ENCODE data around the gene SENP2. TPM values are rescaled to one million over a fixed set of nuclear protein-coding genes. Genes with fewer than 3 reads are reported as not detected.

SENP2 gene
- total RNA-seq, 2 experiments from 2014 or later, result 61.1 to 61.2 TPM

DNA sequence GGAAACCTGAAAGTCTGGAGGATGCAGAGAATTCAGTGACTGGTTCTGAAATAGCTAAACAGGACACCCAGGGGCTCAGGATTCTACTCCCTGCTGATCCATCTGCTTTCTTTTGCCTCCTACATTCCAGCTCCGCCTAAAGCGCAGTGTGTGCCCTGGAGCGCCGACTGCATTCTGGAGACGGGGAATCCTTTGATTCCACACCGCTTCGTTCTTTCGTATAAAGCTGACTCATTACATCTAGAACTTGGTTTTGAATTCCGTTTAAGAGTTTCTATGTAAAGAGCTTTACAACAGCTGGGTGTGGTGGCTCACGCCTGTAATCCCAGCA lies 61.8 kb downstream of the SENP2 start:
- no peak overlapping the region for H3K4me3 ChIP-seq (ENCODE audit: low read length)
- H3K27me3 ChIP-seq (ENCODE audit: control insufficient read depth in 1 of 2, insufficient read depth in 2 of 2, low read length in 2 of 2), result no peaks in the 10 kb centered on the region
- no peak for DNase-seq
- H3K36me3 ChIP-seq (ENCODE audit: insufficient read depth, low read length), result no peaks in the 10 kb centered on the region
- Mint-ChIP-seq H3K27me3 (peaks cover 14% of the 10 kb centered on the region), H3K4me1 (ENCODE audit: low read depth) (no peaks in the 10 kb centered on the region), H3K27ac (no peak overlapping the region), H3K36me3 (ENCODE audit: low read depth) (no peaks in the 10 kb centered on the region), H3K9me3 (no peaks in the 10 kb centered on the region), H3K4me3 (no peak overlapping the region)
- no peaks in the 10 kb centered on the region for H3K4me1 ChIP-seq (ENCODE audit: insufficient read depth, low read length)
- intact Hi-C loops (cut with DNase I, micrococcal nuclease), result no loop called here
- no peak for ATAC-seq (ENCODE audit: poor library complexity)
- CTCF ChIA-PET, result no interaction called here
- no peak overlapping the region for H3K27ac ChIP-seq (ENCODE audit: low read depth in 1 of 2, low read length in 2 of 2)
- POLR2A ChIA-PET, result no interaction called here
- TF ChIP-seq, protein P1, sequence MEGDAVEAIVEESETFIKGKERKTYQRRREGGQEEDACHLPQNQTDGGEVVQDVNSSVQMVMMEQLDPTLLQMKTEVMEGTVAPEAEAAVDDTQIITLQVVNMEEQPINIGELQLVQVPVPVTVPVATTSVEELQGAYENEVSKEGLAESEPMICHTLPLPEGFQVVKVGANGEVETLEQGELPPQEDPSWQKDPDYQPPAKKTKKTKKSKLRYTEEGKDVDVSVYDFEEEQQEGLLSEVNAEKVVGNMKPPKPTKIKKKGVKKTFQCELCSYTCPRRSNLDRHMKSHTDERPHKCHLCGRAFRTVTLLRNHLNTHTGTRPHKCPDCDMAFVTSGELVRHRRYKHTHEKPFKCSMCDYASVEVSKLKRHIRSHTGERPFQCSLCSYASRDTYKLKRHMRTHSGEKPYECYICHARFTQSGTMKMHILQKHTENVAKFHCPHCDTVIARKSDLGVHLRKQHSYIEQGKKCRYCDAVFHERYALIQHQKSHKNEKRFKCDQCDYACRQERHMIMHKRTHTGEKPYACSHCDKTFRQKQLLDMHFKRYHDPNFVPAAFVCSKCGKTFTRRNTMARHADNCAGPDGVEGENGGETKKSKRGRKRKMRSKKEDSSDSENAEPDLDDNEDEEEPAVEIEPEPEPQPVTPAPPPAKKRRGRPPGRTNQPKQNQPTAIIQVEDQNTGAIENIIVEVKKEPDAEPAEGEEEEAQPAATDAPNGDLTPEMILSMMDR (IDR thresholded peaks at IDR 0.05), result no peak
- no peaks in the 10 kb centered on the region for H3K9me3 ChIP-seq (ENCODE audit: control insufficient read depth in 1 of 2, insufficient read depth in 1 of 2, low read length in 2 of 2)

DNA sequence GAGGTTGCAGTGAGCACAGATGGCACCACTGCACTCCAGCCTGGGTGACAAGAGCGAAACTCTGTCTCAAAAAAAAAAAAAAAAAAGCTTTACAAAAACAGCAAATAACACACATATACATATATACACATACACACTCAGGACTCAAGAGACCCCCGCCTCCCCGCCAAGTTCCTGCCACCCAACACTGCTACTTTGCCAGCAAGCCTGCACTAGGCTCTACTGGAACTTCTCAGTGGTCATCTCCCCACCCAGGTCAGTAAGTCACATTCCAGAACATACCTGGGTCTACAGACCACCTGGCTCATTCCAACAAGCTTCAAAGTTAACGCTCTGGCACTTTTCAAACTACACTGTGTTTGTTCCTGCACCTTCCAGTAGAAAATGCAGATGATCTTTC lies 62.3 kb downstream of the SENP2 start:
- no peak overlapping the region for H3K27ac ChIP-seq (ENCODE audit: low read depth in 1 of 2, low read length in 2 of 2)
- H3K27ac Mint-ChIP-seq, result no peak overlapping the region
- peaks cover 14% of the 10 kb centered on the region for H3K27me3 Mint-ChIP-seq
- ChIA-PET CTCF (no interaction called here), POLR2A (no interaction called here)
- H3K27me3 ChIP-seq (ENCODE audit: control insufficient read depth in 1 of 2, insufficient read depth in 2 of 2, low read length in 2 of 2), result no peaks in the 10 kb centered on the region
- H3K9me3 ChIP-seq (ENCODE audit: control insufficient read depth in 1 of 2, insufficient read depth in 1 of 2, low read length in 2 of 2), result no peaks in the 10 kb centered on the region
- no peak for ATAC-seq (ENCODE audit: poor library complexity)
- no peaks in the 10 kb centered on the region for H3K4me1 Mint-ChIP-seq (ENCODE audit: low read depth)
- intact Hi-C loops (cut with DNase I, micrococcal nuclease), result no loop called here
- no peak overlapping the region for H3K4me3 ChIP-seq (ENCODE audit: low read length)
- TF ChIP-seq, protein P1 (IDR thresholded peaks at IDR 0.05), result no peak
- H3K9me3 Mint-ChIP-seq, result no peaks in the 10 kb centered on the region
- no peaks in the 10 kb centered on the region for H3K36me3 ChIP-seq (ENCODE audit: insufficient read depth, low read length)
- H3K4me3 Mint-ChIP-seq, result no peak overlapping the region
- no peak for DNase-seq
- H3K36me3 Mint-ChIP-seq (ENCODE audit: low read depth), result no peaks in the 10 kb centered on the region
- no peaks in the 10 kb centered on the region for H3K4me1 ChIP-seq (ENCODE audit: insufficient read depth, low read length)

- peaks cover 14% of the 10 kb centered on the region for H3K27me3 Mint-ChIP-seq
- H3K4me3 ChIP-seq (ENCODE audit: low read length), result no peak overlapping the region
- TF ChIP-seq, protein P1 (IDR thresholded peaks at IDR 0.05), result no peak
- intact Hi-C loops (cut with DNase I, micrococcal nuclease), result no loop called here
- H3K4me1 Mint-ChIP-seq (ENCODE audit: low read depth), result no peaks in the 10 kb centered on the region
- ChIA-PET POLR2A (no interaction called here), CTCF (no interaction called here)
- ATAC-seq (ENCODE audit: poor library complexity) (no peak), DNase-seq (no peak)
- H3K27me3 ChIP-seq (ENCODE audit: control insufficient read depth in 1 of 2, insufficient read depth in 2 of 2, low read length in 2 of 2), result no peaks in the 10 kb centered on the region
- H3K9me3 Mint-ChIP-seq, result no peaks in the 10 kb centered on the region
- no peaks in the 10 kb centered on the region for H3K4me1 ChIP-seq (ENCODE audit: insufficient read depth, low read length)
- no peaks in the 10 kb centered on the region for H3K36me3 ChIP-seq (ENCODE audit: insufficient read depth, low read length)
- no peak overlapping the region for H3K4me3 Mint-ChIP-seq
- no peaks in the 10 kb centered on the region for H3K36me3 Mint-ChIP-seq (ENCODE audit: low read depth)
- no peak overlapping the region for H3K27ac Mint-ChIP-seq
- H3K9me3 ChIP-seq (ENCODE audit: control insufficient read depth in 1 of 2, insufficient read depth in 1 of 2, low read length in 2 of 2), result no peaks in the 10 kb centered on the region
- no peak overlapping the region for H3K27ac ChIP-seq (ENCODE audit: low read depth in 1 of 2, low read length in 2 of 2)
Observed at GRCh38 chr3:185649414-185649813, 63.3 kb downstream of the SENP2 start.
